ENCODE data around the gene CDKL1.
A peak's percentile ranks its signal among the peaks of the same experiment; 100 is the strongest.

CDKL1 gene

DNA sequence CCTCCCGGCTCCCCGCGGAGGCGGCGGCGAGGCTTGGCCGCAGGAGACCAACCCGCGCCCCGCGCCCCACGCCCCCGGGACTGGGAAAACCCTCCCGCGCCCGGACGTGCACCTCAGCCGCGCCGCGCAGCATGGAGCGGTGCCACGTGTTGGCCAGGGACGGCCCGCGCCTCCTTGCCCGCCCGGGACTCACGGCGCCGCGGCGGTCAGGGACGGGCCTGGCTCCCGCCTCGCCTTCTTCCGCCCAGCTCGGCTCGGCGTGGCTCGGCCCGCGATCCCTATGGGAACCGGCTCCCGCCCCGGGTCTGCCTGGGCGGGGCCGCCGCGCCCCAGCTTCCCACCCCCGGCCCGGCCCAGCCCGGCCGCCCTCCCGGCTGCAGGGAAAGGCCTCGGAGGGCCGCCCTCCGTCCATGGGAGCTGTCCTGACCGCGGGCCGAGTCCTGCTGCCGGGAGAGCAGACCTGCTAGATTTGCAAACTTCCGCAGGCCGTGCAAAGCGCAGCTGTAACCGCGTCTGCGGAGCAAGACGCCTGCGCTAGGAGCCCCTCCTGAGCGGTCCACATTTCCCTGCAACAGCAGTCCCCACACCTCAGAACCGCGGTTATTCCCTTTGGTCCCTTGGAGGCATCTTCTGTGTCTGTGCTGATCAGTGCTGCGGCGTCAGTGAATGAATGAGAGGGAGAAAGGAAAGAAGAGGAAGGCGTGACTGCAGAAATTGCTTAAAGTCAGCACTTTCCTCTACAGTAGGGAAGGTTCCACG is at the start of gene CDKL1:
Gene CDKL1 (minus strand): TSS at position 251 of the 759 bp plus-strand sequence. CDS start 1,013 bp downstream, outside the sequence.
- Histone ChIP-seq H3K4me1 (ENCODE audit: insufficient read depth, low read length) (peaks cover 10% of the 10 kb centered on the region), H2AFZ (ENCODE audit: low read depth, low read length) (peak within 1 kb of the TSS; percentile 80), H3K4me3 (ENCODE audit: low read length) (peak within 1 kb of the TSS; percentile 50), H3K27me3 (ENCODE audit: insufficient read depth, low read length) (no peaks in the 10 kb centered on the region), H3K36me3 (ENCODE audit: insufficient read depth, low read length) (no peaks in the 10 kb centered on the region), H3K9me3 (ENCODE audit: low read length) (no peaks in the 10 kb centered on the region)

DNA sequence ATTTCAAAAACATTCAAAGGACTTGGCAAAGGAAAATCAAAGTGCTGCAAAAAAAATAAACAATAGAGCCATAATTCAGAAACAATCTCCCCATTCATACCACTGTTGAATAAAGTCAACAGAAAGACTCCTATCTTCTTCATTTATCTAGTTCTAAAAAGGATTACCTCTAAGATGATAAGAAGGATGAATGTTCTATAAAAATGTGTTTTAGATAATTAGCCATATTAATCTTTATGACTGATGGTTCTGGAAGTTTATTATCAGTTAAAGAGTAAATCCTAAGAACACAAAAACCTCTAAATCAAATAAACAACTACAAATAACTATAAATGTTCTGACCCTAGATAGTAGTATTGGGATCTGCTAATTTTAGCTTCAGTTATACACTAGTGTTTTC is 37.8 kb upstream of the CDKL1 start:
- H3K9me3 ChIP-seq (ENCODE audit: low read length) = peaks cover 13% of the 10 kb centered on the region
- no peaks in the 10 kb centered on the region for H3K4me1 ChIP-seq (ENCODE audit: insufficient read depth, low read length)
- no peak overlapping the region for H2AFZ ChIP-seq (ENCODE audit: low read depth, low read length)
- H3K36me3 ChIP-seq (ENCODE audit: insufficient read depth, low read length) = peaks cover 69% of the 10 kb centered on the region
- no peaks in the 10 kb centered on the region for H3K27me3 ChIP-seq (ENCODE audit: insufficient read depth, low read length)
- no peak overlapping the region for H3K4me3 ChIP-seq (ENCODE audit: low read length)

DNA sequence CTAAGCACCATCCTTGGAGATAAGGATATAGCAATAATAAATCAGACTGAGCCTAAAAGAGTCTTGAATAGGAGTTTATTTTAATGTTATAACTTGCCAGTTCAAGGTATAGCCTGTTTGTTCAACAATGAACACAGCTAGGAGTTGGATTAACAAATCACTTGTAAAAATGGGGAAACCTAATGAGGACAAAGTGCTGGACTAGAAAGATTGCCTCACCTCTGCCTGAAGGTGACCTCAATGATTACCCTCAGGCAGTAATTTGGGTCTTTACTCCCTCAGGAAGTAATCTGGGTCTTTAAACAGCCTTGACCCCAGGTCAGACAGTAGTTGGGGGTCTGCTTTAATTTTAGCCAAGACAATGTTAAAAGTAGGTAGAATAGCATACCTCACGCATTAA is 35.5 kb upstream of the CDKL1 start:
- H3K4me1 ChIP-seq (ENCODE audit: insufficient read depth, low read length) = no peaks in the 10 kb centered on the region
- H3K9me3 ChIP-seq (ENCODE audit: low read length) = peaks cover 6% of the 10 kb centered on the region
- H3K36me3 ChIP-seq (ENCODE audit: insufficient read depth, low read length) = peaks cover 65% of the 10 kb centered on the region
- H3K27me3 ChIP-seq (ENCODE audit: insufficient read depth, low read length) = no peaks in the 10 kb centered on the region
- H3K4me3 ChIP-seq (ENCODE audit: low read length) = no peak overlapping the region
- H2AFZ ChIP-seq (ENCODE audit: low read depth, low read length) = no peak overlapping the region

DNA sequence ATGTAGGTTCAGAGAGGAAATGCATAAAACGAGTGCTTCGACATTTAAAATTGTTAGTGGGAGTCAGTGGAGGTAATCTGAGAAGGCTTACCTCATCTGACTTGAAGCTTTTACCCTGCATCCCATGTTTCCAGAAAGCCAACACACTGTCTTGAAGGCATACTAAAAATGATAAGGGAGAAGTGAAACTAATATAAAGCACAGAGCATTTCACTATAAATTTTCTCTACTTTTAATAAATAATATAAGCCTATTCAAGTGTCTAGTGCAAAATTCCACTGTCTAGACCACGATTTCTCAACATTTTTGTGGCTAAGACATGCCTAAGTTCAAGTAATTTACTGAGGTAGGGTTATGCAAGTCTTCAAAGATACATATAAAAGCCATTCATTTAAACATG is 29.1 kb upstream of the CDKL1 start:
- H3K4me1 ChIP-seq (ENCODE audit: insufficient read depth, low read length) = no peaks in the 10 kb centered on the region
- peaks cover 68% of the 10 kb centered on the region for H3K36me3 ChIP-seq (ENCODE audit: insufficient read depth, low read length)
- H2AFZ ChIP-seq (ENCODE audit: low read depth, low read length) = no peak overlapping the region
- H3K9me3 ChIP-seq (ENCODE audit: low read length) = no peaks in the 10 kb centered on the region
- no peak overlapping the region for H3K4me3 ChIP-seq (ENCODE audit: low read length)
- no peaks in the 10 kb centered on the region for H3K27me3 ChIP-seq (ENCODE audit: insufficient read depth, low read length)

DNA sequence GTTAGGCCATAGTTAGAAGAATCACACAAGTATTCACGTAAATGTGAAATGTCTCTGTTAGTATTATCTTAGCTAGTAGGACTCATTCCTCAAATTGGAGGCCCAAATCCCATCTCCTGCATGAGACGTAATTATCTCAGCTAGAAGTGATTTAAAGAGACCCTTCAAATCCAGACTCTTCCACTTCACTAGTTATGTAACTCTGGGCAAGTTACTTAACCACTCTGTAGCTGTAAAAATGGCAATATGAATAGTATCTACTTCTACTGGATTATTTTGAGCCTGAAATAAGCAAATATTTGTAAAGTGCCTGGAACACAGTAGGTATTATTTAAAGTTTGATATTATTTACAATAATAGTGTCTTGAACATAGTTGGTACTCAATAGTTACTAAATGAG is 28.4 kb upstream of the CDKL1 start:
- Histone ChIP-seq H3K9me3 (ENCODE audit: low read length) (no peaks in the 10 kb centered on the region), H3K36me3 (ENCODE audit: insufficient read depth, low read length) (peaks cover 72% of the 10 kb centered on the region), H3K4me3 (ENCODE audit: low read length) (no peak overlapping the region), H2AFZ (ENCODE audit: low read depth, low read length) (no peak overlapping the region), H3K27me3 (ENCODE audit: insufficient read depth, low read length) (no peaks in the 10 kb centered on the region), H3K4me1 (ENCODE audit: insufficient read depth, low read length) (no peaks in the 10 kb centered on the region)

DNA sequence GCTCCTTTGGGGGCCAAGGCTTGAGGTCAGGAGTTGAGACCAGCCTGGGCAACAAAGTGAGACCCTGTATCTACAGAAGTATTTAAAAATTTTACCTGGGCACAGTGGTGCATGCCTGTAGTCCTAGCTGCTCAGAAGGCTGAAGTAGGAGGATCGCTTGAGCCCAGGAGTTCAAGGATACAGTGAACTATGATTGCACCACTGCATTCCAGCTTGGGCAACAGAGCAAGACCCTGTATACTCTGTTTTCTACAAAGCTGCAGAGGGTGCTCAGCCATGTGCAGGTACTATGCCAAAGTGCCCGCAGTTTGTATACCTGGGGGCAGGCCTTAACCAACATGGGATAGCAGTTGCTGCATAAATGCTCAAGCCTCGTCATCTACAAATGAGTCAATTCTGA is 26.8 kb upstream of the CDKL1 start:
- no peaks in the 10 kb centered on the region for H3K27me3 ChIP-seq (ENCODE audit: insufficient read depth, low read length)
- H3K9me3 ChIP-seq (ENCODE audit: low read length) = no peaks in the 10 kb centered on the region
- H3K4me3 ChIP-seq (ENCODE audit: low read length) = no peak overlapping the region
- H3K36me3 ChIP-seq (ENCODE audit: insufficient read depth, low read length) = peaks cover 78% of the 10 kb centered on the region
- no peaks in the 10 kb centered on the region for H3K4me1 ChIP-seq (ENCODE audit: insufficient read depth, low read length)
- no peak overlapping the region for H2AFZ ChIP-seq (ENCODE audit: low read depth, low read length)

DNA sequence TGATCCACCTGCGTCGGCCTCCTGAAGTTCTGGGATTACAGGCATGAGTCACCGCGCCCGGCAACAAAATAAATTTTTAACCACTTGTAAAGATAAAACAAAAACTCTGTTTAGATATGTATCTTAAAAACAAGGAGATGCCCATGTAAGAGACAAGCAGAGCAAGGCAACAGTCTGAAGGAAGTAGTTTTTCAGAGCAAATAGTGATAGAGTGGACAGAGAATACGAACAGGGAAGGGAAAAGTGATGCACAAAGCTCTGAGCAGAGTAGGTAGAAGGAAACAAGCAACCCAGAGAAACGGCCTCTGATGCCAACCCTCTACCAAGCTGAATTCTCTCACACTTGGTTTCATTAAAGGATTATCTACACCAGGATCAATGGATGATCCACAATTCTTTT is 24.8 kb upstream of the CDKL1 start:
- H3K4me1 ChIP-seq (ENCODE audit: insufficient read depth, low read length) = no peaks in the 10 kb centered on the region
- no peak overlapping the region for H3K4me3 ChIP-seq (ENCODE audit: low read length)
- H3K36me3 ChIP-seq (ENCODE audit: insufficient read depth, low read length) = peaks cover 85% of the 10 kb centered on the region
- peaks cover 7% of the 10 kb centered on the region for H3K9me3 ChIP-seq (ENCODE audit: low read length)
- no peaks in the 10 kb centered on the region for H3K27me3 ChIP-seq (ENCODE audit: insufficient read depth, low read length)
- H2AFZ ChIP-seq (ENCODE audit: low read depth, low read length) = no peak overlapping the region

DNA sequence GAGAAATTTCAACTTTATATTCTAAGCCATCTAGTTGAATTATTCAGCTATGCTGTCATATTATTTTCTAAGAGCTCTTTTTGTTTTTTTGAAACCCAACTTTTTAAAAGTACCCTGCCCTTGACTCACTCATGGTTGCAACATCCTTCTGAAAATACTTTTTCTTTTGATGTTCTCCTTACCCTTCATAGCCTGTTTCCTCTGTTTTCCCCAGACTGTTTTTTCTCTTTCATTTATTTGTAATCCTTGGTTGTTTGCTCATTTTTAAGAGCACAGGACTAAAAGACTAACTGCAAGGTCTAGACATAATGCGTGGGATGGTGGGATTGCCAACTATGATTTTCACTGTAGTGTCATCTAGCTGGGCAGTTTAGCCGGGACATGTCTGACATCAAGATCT is 21.2 kb upstream of the CDKL1 start:
- Histone ChIP-seq H3K36me3 (ENCODE audit: insufficient read depth, low read length) (peaks cover 66% of the 10 kb centered on the region), H3K9me3 (ENCODE audit: low read length) (peaks cover 15% of the 10 kb centered on the region), H3K4me3 (ENCODE audit: low read length) (no peak overlapping the region), H3K27me3 (ENCODE audit: insufficient read depth, low read length) (no peaks in the 10 kb centered on the region), H3K4me1 (ENCODE audit: insufficient read depth, low read length) (no peaks in the 10 kb centered on the region), H2AFZ (ENCODE audit: low read depth, low read length) (no peak overlapping the region)

DNA sequence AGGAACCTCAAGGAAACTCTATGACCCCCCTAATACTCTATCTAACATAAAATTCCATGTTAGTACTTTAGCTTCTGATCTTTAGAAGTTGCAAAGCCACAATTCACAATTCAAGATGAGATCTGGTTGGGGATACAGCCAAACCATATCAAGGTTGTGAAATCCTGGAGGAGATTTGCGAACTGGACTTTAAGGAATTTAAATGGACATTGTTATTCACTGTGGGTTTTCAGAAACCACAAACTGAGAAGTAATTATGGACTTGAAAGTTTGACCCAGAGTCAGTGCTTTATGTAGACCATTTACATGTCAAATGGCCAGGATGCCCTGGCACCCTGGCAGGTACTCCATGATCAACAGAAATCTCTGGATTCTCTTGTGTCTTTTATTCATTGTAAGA is 14.2 kb upstream of the CDKL1 start:
- H2AFZ ChIP-seq (ENCODE audit: low read depth, low read length) = no peak overlapping the region
- H3K36me3 ChIP-seq (ENCODE audit: insufficient read depth, low read length) = peaks cover 6% of the 10 kb centered on the region
- H3K4me1 ChIP-seq (ENCODE audit: insufficient read depth, low read length) = no peaks in the 10 kb centered on the region
- no peaks in the 10 kb centered on the region for H3K27me3 ChIP-seq (ENCODE audit: insufficient read depth, low read length)
- no peak overlapping the region for H3K4me3 ChIP-seq (ENCODE audit: low read length)
- H3K9me3 ChIP-seq (ENCODE audit: low read length) = peaks cover 9% of the 10 kb centered on the region

DNA sequence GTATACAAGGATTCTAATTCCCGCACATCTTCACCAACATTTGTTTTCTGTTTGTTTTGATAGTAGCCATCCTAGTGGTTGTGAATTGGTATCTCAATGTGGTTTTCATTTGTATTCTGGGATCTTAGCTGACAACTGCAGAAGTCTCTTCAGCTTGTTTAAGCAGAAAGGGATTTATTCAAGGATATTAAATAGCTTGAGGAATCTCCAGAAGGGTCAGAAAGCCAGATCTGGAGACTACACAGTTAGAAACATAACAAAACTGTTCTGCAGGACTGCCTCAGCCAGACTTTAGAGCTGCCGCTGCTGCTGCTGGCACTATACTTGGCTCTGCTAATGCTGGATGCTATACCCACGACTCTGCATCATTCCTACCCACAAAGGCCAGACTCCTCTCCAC is 13.4 kb upstream of the CDKL1 start:
- no peak overlapping the region for H3K4me3 ChIP-seq (ENCODE audit: low read length)
- no peaks in the 10 kb centered on the region for H3K27me3 ChIP-seq (ENCODE audit: insufficient read depth, low read length)
- no peak overlapping the region for H2AFZ ChIP-seq (ENCODE audit: low read depth, low read length)
- peaks cover 6% of the 10 kb centered on the region for H3K9me3 ChIP-seq (ENCODE audit: low read length)
- no peaks in the 10 kb centered on the region for H3K4me1 ChIP-seq (ENCODE audit: insufficient read depth, low read length)
- peaks cover 2% of the 10 kb centered on the region for H3K36me3 ChIP-seq (ENCODE audit: insufficient read depth, low read length)

DNA sequence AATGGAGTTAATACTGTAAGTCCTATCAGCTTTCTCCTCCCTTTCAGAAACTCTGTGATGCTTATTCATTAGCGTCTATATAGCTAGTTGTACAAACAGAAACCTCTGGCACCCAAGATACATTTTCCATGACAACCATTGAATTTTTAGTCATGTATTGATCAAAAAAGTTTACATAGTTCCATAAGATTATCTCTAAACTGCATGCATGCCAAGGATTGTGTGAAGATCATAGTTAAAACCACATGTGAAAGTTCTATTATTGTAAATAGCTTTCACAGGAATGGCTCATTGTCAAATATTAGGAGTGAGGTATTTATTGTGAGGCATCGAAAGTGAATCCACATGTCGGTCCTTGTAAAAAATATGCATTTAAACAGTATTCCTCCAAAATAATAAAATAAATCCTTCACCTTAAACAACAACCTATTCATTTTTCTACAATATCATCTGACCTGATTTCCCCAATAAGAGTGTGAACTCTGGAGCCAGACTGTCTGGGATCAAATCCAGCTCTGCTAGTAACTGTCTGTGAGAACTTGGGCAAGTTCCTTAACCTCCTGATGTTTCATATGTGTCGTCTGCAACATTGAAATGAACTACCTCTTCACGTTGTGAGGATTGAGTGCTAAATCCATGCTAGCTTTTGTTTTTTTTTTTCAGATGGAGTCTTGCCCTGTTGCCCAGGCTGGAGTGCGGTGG is 10.6 kb upstream of the CDKL1 start:
- peaks cover 5% of the 10 kb centered on the region for H3K9me3 ChIP-seq (ENCODE audit: low read length)
- no peaks in the 10 kb centered on the region for H3K36me3 ChIP-seq (ENCODE audit: insufficient read depth, low read length)
- H3K27me3 ChIP-seq (ENCODE audit: insufficient read depth, low read length) = no peaks in the 10 kb centered on the region
- H3K4me3 ChIP-seq (ENCODE audit: low read length) = no peak overlapping the region
- H3K4me1 ChIP-seq (ENCODE audit: insufficient read depth, low read length) = no peaks in the 10 kb centered on the region
- H2AFZ ChIP-seq (ENCODE audit: low read depth, low read length) = no peak overlapping the region

DNA sequence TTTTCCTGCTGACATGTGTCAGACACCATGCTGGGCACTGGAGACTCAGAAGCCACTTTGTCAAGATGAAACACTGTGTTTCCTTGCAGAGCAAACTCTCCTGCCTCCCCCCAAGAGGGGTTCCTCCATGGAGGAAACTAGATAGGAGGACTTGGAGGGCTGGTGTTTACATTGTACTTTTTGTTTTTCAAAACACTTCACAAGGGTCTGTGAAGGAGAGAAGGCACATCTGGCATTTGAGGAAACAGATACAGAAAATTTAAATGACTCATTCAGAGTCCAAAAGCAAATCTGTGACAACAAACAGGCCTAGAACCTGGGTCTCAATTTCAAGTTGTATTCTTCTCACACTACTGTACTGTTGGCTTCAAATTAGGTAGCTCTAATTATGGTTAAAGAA is 6.7 kb upstream of the CDKL1 start:
- H3K27me3 ChIP-seq (ENCODE audit: insufficient read depth, low read length) = no peaks in the 10 kb centered on the region
- H2AFZ ChIP-seq (ENCODE audit: low read depth, low read length) = no peak overlapping the region
- H3K36me3 ChIP-seq (ENCODE audit: insufficient read depth, low read length) = no peaks in the 10 kb centered on the region
- H3K4me3 ChIP-seq (ENCODE audit: low read length) = no peak overlapping the region
- peaks cover 2% of the 10 kb centered on the region for H3K9me3 ChIP-seq (ENCODE audit: low read length)
- H3K4me1 ChIP-seq (ENCODE audit: insufficient read depth, low read length) = no peaks in the 10 kb centered on the region

DNA sequence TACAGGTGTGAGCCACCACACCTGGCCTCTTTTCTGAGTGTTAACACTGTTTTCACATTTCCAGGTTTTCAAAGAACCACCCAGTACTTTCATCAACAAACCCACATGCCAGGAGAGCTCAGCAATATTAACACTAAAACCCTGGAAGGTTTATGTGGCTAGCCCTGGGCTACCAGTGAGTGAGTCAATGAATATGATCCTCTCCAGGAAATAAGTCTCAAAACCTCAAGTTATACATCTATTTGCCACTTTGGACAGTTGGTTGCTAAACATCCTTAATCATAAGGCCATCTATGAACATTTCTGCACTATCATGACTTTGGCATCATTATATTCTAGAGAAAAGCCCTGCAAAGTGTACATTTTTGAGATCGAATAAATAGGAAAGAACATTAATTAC is 6.3 kb upstream of the CDKL1 start:
- no peak overlapping the region for H2AFZ ChIP-seq (ENCODE audit: low read depth, low read length)
- no peaks in the 10 kb centered on the region for H3K27me3 ChIP-seq (ENCODE audit: insufficient read depth, low read length)
- H3K4me3 ChIP-seq (ENCODE audit: low read length) = no peak overlapping the region
- no peaks in the 10 kb centered on the region for H3K4me1 ChIP-seq (ENCODE audit: insufficient read depth, low read length)
- peaks cover 2% of the 10 kb centered on the region for H3K9me3 ChIP-seq (ENCODE audit: low read length)
- no peaks in the 10 kb centered on the region for H3K36me3 ChIP-seq (ENCODE audit: insufficient read depth, low read length)

All from neuron (in vitro differentiated cells).